DMS114 treated with DMSO at 0.1 percent for 48 hours (cell line): Measurements from ENCODE around the gene SV2B.

Source experiments
- DNase-seq: peaks from one replicate; lab custom pipeline; 2025; ENCODE audit not compliant: unreplicated experiment; lab: John Stamatoyannopoulos, UW

SV2B gene

DNA sequence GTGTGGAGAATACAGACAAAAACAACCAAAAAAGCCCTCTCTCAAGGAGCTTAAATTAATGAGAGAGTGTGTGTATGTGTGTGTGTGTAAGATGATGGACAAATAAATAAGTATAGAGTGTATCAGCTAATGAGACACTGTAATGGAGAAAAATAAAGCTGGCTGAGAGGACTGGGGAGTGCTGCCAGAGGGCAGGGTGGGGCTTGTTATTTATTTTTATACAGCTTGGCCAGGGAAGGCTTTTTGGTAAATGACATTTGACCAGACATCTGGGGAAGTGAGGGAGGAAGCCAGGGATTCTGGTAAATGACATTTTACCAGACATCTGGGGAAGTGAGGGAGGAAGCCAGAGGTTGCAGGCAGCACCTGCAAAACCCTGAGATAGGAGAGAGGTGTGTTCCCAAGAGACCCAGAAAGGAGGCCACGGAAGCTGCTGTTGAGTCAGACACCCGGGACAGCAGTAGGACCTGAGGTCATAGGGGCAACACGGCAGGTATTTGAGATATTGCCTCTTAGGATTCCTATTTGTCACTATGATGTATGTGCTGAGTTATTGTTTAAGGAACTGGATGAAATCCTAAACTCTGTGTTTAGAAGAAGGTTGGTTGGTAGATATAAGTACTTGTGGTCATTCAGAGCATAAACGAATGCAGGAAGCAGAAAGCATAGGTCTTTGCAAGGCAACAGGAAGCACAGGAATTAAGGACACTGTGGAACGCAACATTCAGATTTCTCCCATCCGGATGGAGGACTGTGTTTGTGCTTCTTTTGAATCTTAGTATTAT is 2.7 kb downstream of the SV2B start:
- no peak for DNase-seq

DNA sequence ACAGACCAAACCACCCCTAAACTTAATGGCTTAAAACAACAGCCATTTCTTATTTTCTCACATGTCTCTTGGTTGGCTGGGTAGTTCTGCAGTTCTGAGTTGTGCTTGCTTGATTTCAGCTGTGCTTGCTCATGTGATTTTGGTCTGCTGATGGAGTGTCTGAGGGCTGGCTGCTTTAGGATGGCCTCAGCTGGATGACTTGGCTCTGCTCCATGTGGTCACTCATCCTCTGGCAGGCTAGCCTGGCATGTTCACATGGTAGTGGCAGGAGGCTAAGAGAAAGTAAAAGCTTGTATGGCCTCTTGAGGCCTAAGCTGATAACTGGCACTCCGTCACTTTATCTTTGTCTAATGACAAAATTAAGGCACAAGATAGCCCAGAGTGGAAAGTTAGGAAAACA is 4.1 kb downstream of the SV2B start:
- DNase-seq: no peak

DNA sequence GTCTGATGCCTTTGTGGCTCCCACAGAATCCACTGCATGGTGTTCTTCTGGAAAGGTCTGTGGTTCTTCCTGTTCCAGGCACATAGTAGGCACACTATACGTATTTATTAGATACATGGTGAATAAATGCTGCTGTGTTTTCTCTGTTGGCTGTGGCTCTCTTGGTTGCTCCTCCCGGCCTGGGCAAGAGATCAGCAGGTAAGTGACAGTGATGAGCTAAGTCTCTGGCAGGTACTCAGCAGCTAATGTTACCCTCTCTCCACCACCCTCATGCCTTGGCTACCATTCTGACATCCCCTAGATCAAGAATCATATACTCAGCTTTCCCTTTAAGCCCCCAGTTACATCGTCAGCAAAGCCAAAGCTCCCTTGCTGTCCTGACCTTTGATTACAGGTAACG is 8.4 kb downstream of the SV2B start:
- no peak for DNase-seq

DNA sequence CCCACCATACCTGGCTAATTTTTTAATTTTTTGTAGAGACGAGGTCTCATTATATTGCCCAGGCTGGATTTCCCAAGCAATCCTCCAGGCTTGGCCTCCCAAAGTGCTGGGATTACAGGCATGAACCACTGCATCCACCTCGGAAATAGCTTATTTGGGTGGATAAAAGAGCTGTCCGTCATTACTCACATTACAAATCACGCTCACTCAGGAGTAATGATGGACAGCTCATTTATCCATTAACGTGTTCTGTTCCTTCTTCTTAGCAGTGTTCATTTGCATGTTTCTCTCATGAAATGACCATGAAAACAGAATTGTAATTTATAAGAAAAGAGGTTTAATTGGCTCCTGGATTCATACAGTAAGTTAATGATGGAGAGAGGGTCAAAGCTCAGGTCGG is 9.8 kb downstream of the SV2B start:
- no peak for DNase-seq

DNA sequence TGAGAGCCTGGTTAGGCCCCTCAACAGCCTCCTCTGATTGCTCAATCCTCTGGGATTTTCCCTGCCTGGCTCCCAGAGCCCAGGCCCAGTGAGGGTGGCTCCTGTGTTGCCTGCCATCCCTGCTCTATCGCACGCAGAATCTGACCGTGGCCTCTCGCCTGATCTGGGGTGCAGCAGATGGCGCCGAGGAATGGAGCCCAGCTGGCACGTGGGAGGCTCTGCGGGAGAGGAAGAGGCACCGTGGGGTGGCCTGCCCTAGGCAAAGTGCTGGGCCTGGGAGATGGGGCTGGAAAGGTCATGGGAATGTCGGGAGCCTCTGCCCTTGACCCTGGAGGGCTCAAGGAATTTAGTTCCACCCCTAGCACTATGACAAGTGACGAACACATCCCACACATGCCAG is 10.3 kb downstream of the SV2B start:
- DNase-seq: no peak

DNA sequence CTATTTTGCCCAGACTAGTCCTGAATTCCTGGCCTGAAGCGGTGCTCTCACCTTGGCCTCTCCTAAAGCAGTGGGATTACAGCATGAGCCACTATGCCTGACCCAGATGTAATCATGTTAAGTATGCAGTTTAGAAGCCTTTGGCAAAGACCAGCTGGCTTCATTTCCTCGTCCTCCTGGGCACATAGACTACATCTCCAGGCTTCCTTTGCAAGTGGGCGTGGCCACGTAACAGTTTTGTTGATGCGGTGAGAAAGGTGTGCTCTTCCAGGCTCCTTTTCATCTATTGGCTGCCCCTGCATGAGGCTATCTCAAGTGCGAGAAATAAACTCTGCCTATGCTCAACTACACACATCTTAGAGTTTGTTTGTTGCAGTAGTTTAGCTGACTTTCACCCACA is 13.0 kb downstream of the SV2B start:
- no peak for DNase-seq

DNA sequence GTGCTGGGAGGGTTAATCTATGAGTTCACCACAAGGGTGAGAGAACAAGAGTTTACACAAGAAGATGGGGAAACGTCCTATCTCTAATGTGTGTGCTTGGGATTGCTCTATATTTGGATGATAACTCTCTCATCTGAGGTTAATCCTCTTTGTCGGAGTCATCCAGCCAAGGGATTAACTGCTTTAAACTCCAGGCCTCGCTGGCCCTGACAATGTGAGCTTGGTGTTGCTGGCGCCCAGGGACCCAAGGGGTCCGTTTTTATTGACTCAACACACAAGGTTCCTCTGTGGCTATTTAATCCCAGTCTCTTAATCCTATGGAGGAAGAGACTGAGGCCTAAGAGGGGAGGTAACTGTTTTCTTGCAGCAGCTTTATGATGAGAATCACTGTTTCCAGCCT is 14.2 kb downstream of the SV2B start:
- DNase-seq: no peak

DNA sequence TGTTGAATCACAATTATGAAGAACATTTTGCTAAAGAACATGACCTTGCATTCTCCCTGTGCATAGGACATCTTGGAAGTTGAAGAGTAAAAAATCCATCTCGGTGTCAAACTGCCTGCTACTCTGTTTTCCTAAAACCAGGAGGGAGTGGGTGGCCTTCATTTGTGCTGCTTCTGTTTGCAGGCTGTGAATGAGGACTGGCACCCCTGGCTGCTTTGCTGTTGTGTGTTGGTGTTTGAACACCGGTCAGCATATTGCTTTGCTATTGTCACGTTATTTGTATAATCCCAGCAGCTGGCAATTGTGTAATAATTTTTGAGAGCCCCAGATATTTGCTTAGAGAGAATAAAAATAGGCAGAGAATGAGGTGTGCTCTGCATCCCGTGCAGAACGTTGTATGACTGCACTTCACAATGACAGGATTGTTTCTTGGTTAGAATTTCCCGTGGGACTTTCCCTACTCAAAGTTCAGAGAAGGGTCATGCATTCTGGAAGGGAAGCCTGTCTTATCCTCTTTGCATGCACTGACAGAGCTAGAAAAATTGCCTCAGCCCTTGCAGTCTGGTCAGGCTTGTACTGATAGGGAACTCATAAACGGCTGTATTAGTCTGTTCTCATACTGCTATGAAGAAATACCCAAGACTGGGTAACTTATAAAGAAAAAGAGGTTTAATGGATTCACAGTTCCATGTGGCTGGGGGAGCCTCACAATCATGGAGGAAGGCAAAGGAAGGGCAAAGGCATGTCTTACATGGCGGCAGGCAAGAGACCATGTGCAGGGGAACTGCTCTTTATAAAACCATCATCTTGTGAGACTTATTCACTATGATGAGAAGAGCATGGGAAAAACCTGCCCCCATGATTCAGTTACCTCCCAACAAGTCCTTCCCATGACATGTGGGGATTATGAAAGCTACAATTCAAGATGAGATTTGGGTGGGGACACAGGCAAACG is 16.3 kb downstream of the SV2B start:
- DNase-seq: no peak

DNA sequence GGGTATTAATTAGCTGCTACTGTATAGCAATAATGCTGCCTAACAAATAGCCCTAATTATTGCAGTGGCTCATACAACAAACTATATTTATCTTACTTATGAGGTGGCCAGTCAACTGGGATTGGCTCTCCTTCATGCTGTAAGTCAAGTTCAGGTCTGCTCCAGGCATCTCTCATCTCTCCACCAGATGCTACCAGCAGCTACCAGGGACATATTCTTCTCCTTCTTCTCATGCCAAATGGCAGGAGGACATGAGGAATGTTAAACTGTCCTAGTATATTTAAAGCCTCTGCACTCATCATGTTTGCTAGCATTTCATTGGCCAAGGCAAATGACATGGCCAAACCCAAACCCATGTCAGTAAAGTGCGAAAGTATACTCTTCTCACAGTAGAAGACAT is 17.3 kb downstream of the SV2B start:
- no peak for DNase-seq

DNA sequence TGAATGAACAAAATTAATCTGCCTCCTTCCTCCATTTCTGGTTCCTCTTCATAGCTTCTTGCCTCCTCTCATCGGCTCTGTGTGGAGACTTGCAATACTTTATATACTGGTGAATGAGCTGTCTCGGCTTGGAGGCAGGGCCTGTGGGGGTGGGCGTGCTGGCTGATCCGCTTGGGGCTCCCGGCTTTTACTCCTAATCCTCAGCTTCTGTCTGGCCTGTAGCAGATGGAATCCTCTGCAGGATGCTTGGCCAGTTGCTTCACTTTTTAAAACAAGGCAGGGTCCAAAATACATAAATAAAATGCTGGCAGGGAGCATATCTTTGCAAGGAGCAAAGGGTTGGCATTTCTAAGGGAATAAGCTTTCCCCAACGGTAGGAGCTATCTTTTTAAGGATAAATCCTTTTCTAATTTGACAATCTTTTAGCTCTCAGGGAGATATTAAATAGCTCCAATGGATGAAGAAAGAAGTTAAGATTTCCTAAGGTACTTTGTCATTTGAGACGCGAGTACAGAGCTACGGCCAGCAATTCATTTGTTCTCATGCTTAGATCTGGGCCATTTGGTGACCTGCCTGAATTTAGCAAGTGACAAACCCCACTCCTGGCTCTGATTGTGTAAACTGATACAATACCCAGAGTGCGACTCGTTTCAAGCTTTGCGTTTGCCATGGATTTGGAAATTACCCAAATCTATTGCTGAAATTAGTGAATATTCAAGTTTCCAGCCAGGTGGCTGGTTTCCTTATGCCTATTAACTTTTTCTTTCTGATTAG is 18.9 kb downstream of the SV2B start:
- no peak for DNase-seq

DNA sequence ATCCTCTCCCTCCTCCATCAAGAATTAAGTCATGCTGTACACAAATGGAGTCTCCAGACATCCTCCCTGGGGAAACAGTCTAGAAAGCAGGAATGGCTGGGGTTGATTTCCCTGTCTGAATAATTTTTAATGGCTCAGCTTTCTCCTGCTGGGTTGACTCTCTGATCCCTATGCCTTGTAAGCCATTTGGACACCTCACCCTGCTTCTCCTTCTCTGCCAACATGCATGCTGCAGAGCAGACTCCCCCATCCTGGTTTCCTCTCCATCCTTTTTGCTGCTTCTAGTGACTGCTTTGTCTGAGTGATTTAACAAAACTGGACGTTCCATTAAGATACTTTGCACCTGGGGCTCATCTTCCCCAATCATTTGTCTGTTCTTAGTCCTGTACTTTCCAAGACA is 22.2 kb downstream of the SV2B start:
- DNase-seq: no peak

DNA sequence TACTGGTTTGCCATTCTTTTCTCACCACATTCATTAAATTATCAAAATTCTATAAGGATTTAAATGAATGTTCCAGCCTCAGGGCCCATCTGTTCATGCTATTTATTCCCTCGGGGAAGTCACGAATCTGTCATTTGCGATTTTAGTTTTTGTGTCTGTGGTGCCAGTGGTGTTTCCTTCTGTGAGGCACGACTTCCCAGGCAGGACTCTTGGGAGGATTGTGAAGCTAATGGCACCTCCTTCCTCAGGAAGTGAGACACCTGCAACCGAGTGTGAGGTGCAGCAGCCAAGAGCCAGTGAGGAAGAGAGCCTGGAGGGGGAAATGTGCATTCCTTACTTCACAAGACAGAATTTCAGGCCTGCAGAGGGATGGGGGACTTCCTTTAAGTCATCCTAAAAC is 24.1 kb downstream of the SV2B start:
- no peak for DNase-seq

DNA sequence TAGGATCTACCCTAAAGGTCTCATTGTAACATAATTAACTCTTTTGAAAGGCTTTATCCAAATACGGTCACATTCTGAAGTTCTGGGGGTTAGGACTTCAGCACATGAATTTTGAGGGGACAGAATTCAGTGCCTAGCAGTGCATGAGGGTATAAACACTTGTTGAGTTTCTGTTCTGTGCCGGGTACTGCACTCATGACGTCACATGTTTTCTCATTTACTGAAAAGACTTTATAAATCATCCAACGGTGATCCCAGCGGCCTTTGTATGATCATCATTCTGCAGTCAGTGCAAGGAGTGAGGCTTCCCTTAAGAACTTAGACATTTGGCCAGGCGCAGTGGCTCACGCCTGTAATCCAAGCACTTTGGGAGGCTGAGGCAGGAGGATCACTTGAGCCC is 25.1 kb downstream of the SV2B start:
- DNase-seq: no peak

DNA sequence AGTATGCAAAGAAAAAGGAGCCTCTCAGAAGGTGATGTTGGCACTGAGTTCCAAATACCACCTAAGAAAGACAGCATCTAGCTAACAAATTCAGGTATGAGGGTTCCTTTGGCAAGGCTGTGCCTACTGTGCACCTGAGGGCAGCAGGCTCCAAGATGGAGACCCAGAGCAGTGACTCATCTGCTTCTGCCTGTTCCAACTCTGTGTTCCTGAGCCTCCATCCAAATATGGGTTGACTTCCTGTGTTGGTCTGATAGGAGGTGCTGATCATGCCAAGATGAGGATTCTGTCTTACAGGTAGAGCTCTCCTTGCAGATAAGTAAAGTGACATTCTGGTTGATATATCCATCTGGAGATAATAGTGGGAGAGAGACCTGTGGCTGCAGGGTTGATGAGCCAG is 26.0 kb downstream of the SV2B start:
- no peak for DNase-seq

DNA sequence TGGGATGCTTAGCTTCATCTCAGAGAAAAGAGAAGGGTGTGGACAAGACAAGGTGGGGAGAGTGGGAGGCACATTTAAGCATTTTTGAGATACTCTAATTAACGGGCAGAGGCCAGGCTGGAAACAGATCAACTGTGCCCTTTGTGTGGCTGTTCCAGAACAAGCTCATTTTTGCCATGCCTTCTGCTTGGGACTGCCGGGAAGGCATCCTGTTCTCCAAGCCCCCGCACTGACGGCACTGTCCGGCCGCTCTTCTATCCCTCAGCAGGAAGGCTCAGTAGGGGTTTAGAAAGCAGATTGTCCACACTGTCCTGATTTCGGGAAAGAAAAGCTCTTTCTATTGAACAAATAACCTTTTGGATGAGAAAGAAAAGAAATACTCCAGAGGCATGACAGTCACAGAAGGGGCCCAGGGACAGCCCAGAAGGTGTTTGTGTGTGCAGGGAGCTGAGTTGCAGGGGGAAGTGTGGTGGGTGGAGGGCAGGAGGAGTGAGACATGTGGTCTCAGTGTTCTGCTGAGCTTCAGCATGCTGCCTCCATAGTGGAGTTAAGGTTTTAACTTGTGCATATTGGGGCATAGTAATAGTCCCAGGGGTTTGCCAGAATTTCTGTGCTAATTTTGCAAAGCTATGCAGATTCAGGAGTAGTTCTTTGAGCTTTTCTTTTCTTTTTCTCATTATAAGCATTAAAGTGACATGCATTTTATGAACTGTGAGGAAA is 27.3 kb downstream of the SV2B start:
- DNase-seq: no peak

DNA sequence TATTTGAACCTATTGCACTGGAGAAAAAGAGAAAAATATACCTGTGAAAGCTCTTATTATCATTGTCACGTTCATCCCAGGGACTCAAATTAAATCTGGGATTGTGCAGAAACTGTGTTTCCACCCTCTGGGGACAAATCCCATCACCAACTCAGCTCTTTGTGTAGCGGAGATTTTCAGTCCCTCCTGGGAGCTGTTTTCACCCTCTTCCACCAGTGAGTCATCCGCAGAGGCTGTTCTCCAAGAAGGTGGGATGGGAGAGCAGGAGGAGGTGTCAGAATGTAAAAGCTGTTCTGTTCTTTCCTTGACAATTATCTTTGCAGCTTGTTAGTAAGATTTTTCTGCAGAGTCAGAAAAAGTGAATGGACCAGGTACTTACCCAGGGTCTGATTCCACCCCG is 28.0 kb downstream of the SV2B start:
- no peak for DNase-seq

DNA sequence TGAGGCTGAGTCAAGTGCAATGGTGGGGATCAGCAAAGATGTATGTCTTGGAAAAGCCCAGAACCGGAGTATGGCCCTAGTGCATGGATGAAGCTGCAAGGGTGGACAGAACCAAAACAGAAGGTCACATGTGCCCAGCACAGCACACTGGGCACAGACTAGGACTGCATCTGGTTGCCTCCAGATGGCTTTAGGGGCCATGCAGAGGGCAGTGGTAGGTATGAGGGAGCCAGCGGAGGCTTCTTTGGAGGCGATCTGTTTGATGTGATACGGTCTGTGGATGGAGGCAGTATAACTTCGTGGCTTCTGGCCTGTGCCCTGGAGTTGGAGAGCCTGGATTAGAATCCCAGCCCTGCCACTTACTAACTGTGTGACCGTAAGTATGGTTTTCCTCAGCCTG is 29.4 kb downstream of the SV2B start:
- DNase-seq: no peak

DNA sequence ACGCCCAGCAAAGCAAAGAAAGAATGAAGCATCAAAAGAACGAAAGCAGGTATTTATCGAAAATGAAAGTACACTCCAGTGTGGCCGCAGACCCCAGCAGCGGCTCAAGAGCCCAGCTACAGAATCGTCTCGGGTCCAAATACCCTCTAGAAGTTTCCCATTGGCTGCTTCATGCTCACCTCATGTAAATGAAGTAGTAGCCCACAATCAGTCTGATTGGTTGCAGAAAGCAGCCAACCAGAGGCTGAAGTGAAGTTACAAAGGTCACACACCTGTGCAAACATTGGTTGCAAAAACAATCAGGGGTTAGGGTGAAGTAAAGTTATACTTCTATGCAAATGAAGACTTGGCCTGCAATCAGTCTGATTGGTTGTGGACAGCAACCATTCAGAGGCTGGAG is 32.0 kb downstream of the SV2B start:
- DNase-seq: no peak

DNA sequence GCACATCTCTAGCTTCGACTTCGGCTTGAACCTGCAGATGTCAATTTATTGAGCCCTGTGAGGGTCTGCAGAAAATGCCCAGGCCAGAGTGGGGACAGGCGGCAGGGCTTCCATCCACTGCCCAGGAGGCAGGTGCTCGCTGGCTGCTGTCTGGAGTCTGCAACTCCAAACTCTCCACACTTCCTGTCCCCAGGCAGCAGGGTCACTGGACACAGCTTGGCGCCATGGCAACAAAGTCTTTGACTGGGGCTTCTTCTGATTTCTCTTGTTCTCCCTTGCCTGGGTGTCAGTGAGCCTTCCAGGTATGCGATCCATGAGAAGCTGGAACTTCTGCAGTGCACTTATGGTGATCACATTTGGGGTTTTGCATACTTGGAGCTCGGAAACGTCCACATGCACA is 33.5 kb downstream of the SV2B start:
- no peak for DNase-seq

DNA sequence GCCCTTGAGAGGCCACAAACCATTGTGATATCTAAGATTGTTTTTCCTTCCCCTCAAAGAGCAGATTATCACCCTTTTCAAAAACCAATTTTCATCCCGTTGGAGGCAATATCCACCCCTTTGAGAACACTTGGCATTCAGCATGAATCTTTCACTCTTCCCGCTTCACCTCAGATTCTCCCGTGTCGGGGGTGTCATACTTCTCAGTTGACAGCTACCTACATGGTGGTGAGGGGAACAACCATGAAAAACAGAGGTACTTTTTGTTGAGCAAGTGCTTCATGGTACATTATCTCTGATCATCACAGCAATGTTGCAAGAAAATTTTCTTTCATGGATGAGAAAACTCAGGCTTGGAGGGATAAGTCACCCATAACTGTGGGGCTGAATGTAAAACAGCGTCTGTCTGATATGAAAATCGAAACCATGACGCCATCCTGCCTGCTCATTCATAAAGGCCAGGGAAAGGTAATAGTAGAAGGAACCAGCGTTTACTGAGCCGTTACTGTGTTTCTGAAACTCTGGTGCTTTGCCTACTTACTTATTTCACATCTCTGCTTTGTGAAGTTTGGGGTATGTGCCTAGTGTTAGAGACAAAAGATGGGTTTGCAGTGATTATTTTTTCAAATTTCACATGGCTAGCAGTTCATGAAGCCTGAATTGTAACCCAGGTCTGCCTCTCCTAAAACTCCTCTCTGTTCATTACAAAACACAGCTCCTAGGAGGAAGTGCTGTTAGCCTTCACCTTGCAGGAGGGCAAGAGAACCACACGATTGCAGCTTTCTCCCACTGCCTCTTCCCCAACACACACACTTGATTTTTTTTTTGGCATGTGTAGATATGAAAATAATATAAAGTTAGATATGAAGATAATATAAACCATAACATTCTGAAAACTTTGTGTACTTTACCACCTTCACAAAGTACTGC is 35.4 kb downstream of the SV2B start:
- no peak for DNase-seq
